OCI-LY1 (cell line): ENCODE results near the gene SPCS1.

Experiments used
- EZH2 ChIP-seq: fragments of 200-600 bp; sonication (generic), shearing (Covaris generic); IDR thresholded peaks from 2 replicates; pipeline ENCODE4 v1.8.0; 2017; ENCODE audit warnings: borderline replicate concordance, mixed run types, mild to moderate bottlenecking, antibody characterized with exemption, low read length, moderate library complexity, mixed read lengths
- TF ChIP-seq, protein P1 (sequence below): fragments of 200-600 bp; sonication (generic), shearing (Covaris generic); IDR thresholded peaks from 2 replicates; pipeline ENCODE4 v1.5.1; 2017; ENCODE audit warnings: mild to moderate bottlenecking, antibody characterized with exemption, low read length, moderate library complexity, mixed read lengths

DNA sequence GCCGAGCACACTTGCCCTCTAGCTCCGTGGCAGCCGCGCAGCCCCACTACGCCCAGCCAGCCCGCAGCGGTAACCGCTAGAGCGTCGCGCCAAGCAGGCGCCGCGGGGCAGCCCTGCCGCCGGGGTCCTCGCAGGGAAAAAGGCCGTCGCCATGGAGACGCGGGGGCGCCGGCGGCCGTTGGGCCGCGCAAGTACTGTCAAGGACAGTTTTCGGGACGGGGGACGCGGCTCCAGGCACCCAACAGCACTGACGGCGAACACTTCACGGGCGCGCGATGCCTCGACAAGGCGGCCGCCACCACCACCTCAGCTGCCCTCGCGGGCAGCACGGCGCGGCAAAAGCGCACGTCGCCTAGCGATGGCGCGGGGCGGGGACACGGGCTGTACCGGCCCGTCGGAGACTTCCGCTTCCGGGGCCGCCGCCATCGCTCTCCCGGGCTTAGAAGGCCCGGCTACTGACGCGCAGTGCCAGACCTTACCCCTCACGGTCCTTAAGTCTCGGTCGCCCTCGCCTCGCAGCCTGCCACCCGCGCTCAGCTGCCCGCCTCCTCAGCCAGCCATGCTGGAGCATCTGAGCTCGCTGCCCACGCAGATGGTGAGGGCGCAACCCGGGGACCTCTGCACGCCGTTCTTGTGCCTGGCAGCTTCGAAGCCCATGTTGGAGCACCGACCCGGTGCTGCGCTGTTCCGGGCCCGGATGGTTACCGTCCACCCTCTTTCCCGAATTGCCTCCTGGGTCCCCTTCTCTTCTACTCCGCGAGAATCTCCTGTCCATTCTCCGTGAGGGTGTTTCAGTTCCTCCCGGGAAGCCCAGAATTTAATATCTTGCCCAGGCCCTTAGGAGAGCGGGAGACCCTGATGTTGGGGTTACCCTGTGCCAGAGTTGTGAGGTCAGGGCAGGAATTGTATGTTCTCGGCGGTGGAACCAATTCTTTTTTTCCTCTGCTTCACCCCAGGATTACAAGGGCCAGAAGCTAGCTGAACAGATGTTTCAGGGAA, at the start of gene SPCS1, which contains the start of gene GLT8D1:
- TF ChIP-seq, protein P1, sequence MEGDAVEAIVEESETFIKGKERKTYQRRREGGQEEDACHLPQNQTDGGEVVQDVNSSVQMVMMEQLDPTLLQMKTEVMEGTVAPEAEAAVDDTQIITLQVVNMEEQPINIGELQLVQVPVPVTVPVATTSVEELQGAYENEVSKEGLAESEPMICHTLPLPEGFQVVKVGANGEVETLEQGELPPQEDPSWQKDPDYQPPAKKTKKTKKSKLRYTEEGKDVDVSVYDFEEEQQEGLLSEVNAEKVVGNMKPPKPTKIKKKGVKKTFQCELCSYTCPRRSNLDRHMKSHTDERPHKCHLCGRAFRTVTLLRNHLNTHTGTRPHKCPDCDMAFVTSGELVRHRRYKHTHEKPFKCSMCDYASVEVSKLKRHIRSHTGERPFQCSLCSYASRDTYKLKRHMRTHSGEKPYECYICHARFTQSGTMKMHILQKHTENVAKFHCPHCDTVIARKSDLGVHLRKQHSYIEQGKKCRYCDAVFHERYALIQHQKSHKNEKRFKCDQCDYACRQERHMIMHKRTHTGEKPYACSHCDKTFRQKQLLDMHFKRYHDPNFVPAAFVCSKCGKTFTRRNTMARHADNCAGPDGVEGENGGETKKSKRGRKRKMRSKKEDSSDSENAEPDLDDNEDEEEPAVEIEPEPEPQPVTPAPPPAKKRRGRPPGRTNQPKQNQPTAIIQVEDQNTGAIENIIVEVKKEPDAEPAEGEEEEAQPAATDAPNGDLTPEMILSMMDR, result no peak
- no peak for TF ChIP-seq EZH2
